ENCODE data around the gene KRT79. TPM values are rescaled to one million over a fixed set of nuclear protein-coding genes. Genes with fewer than 3 reads are reported as not detected.

KRT79 gene
- total RNA-seq, 1 experiment from 2014 or later: not detected

DNA sequence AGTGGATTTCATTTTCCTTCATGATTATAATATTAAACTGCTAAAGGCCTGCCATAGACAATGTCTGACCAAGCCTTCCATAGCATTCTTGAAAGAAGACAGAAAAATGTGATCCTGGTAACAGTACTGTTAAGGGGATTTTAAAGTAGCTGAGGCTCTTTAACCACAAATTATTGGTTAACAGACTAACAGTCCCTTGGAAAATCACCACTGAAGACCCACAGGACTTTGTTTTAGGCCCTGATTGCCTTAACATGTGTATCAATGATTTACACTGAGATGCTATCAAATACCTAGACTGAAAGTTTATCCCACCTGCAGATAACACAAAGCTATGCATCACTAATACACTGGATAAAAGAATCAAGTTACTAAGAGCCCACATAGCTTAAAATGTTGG lies 6.0 kb downstream of the KRT79 start:
- no peaks in the 10 kb centered on the region for H3K9me3 ChIP-seq (ENCODE audit: control insufficient read depth, insufficient read depth, low read depth, low read length)
- H3K27ac ChIP-seq (ENCODE audit: low read length): no peak overlapping the region
- no peaks in the 10 kb centered on the region for H3K36me3 ChIP-seq (ENCODE audit: control insufficient read depth, insufficient read depth, low read length)
- POLR2A ChIA-PET: interaction anchor here (0.9 kb wide), 1 partner anchor 12 kb away, joined by 3 read pairs; no protein-coding TSS in a partner anchor
- no peaks in the 10 kb centered on the region for H3K27me3 ChIP-seq (ENCODE audit: control insufficient read depth, insufficient read depth, low read length)
- no peak overlapping the region for H3K4me3 ChIP-seq (ENCODE audit: low read depth in 2 of 2, low read length in 2 of 2)
- no peaks in the 10 kb centered on the region for H3K4me1 ChIP-seq (ENCODE audit: control insufficient read depth, insufficient read depth, low read length)
- DNase-seq (ENCODE audit: low read depth, low spot score) (no peak), ATAC-seq (no peak)
- intact Hi-C loops (cut with micrococcal nuclease; ENCODE audit: unreplicated experiment): no loop called here
- TF ChIP-seq TCF7L2 (IDR thresholded peaks at IDR 0.05; ENCODE audit: low read depth, low read length) (no peak), POLR2AphosphoS5 (IDR thresholded peaks at IDR 0.05; ENCODE audit: low read depth, low read length) (no peak), SIN3A (IDR thresholded peaks at IDR 0.05; ENCODE audit: borderline replicate concordance, insufficient read depth, low read depth, low read length) (no peak)
- in situ Hi-C loops (cut with HindIII; ENCODE audit: low pct_unique_long_range_greater_than_20kb, low sequenced_read_pairs): no loop called here
- BruUV-seq (replicated peaks): no TSS peak
- CTCF ChIA-PET: no interaction called here

DNA sequence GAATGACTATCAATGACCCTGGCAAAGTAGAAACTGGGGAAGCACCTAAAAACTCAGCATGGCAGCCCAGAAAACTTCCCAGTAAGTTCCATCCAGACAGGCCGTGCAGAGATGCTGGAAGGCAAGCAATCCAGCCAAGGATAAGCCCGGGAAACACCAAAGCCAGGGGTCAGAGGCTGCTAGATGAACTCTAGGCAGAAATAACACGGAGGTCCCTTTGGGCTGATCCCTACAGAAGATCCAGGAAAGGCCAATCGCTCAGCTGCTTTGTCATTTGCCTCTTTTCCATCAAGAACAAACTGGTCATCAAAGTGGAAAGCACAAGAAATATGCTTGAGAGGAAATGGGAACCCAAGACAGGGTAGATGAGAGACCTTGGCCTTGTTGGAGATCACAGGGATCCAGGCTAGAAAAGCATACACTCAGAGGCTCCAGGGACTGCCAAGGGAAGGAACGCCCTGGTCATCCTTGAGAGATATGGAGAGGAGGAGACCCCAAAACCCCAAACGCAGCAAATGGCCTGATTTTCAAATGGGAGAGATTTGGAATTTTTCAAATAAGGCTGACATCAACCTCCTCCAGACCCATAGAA lies 6.5 kb downstream of the KRT79 start:
- Histone ChIP-seq H3K36me3 (ENCODE audit: control insufficient read depth, insufficient read depth, low read length) (no peaks in the 10 kb centered on the region), H3K27me3 (ENCODE audit: control insufficient read depth, insufficient read depth, low read length) (no peaks in the 10 kb centered on the region), H3K4me1 (ENCODE audit: control insufficient read depth, insufficient read depth, low read length) (peaks cover 2% of the 10 kb centered on the region), H3K27ac (ENCODE audit: low read length) (no peak overlapping the region), H3K9me3 (ENCODE audit: control insufficient read depth, insufficient read depth, low read depth, low read length) (no peaks in the 10 kb centered on the region), H3K4me3 (ENCODE audit: low read depth in 2 of 2, low read length in 2 of 2) (no peak overlapping the region)
- intact Hi-C loops (cut with micrococcal nuclease; ENCODE audit: unreplicated experiment) (no loop called here), in situ Hi-C loops (cut with HindIII; ENCODE audit: low pct_unique_long_range_greater_than_20kb, low sequenced_read_pairs) (no loop called here)
- CTCF ChIA-PET: no interaction called here
- ATAC-seq (no peak), DNase-seq (ENCODE audit: low read depth, low spot score) (no peak)
- BruUV-seq (replicated peaks): no TSS peak
- TF ChIP-seq TCF7L2 (IDR thresholded peaks at IDR 0.05; ENCODE audit: low read depth, low read length) (no peak), POLR2AphosphoS5 (IDR thresholded peaks at IDR 0.05; ENCODE audit: low read depth, low read length) (no peak), SIN3A (IDR thresholded peaks at IDR 0.05; ENCODE audit: borderline replicate concordance, insufficient read depth, low read depth, low read length) (no peak)
- TF ChIP-seq, protein P1, sequence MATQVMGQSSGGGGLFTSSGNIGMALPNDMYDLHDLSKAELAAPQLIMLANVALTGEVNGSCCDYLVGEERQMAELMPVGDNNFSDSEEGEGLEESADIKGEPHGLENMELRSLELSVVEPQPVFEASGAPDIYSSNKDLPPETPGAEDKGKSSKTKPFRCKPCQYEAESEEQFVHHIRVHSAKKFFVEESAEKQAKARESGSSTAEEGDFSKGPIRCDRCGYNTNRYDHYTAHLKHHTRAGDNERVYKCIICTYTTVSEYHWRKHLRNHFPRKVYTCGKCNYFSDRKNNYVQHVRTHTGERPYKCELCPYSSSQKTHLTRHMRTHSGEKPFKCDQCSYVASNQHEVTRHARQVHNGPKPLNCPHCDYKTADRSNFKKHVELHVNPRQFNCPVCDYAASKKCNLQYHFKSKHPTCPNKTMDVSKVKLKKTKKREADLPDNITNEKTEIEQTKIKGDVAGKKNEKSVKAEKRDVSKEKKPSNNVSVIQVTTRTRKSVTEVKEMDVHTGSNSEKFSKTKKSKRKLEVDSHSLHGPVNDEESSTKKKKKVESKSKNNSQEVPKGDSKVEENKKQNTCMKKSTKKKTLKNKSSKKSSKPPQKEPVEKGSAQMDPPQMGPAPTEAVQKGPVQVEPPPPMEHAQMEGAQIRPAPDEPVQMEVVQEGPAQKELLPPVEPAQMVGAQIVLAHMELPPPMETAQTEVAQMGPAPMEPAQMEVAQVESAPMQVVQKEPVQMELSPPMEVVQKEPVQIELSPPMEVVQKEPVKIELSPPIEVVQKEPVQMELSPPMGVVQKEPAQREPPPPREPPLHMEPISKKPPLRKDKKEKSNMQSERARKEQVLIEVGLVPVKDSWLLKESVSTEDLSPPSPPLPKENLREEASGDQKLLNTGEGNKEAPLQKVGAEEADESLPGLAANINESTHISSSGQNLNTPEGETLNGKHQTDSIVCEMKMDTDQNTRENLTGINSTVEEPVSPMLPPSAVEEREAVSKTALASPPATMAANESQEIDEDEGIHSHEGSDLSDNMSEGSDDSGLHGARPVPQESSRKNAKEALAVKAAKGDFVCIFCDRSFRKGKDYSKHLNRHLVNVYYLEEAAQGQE (IDR thresholded peaks at IDR 0.05; ENCODE audit: insufficient read depth in 1 of 2, low read depth in 2 of 2, low read length in 1 of 2): no peak
- TF ChIP-seq, protein P2, sequence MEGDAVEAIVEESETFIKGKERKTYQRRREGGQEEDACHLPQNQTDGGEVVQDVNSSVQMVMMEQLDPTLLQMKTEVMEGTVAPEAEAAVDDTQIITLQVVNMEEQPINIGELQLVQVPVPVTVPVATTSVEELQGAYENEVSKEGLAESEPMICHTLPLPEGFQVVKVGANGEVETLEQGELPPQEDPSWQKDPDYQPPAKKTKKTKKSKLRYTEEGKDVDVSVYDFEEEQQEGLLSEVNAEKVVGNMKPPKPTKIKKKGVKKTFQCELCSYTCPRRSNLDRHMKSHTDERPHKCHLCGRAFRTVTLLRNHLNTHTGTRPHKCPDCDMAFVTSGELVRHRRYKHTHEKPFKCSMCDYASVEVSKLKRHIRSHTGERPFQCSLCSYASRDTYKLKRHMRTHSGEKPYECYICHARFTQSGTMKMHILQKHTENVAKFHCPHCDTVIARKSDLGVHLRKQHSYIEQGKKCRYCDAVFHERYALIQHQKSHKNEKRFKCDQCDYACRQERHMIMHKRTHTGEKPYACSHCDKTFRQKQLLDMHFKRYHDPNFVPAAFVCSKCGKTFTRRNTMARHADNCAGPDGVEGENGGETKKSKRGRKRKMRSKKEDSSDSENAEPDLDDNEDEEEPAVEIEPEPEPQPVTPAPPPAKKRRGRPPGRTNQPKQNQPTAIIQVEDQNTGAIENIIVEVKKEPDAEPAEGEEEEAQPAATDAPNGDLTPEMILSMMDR (IDR thresholded peaks at IDR 0.05): no peak
- POLR2A ChIA-PET: interaction anchor here (0.9 kb wide), 1 partner anchor 13 kb away, joined by 3 read pairs; no protein-coding TSS in a partner anchor

Data from Panc1 (cell line).